ENCODE measurements around the gene SIRT5.

- TF ChIP-seq GATA2 (IDR thresholded peaks at IDR 0.05; ENCODE audit: low read depth, low read length): no peak
- no peak for TF ChIP-seq GATA3 (IDR thresholded peaks at IDR 0.05; ENCODE audit: low read depth, low read length)
Observed at GRCh38 chr6:13528232-13528631, 46.2 kb upstream of the SIRT5 start.

Data from SH-SY5Y (cell line).